CD14-positive monocyte (primary cell): Measurements from ENCODE around the gene KCNG2. TPM values are rescaled to one million over a fixed set of nuclear protein-coding genes. Genes with fewer than 3 reads are reported as not detected.

Source experiments
- DNase-seq, 3 donors: peaks; one replicate each; pipeline ENCODE4 v3.0.0-alpha.2; 2011 to 2022
- H2AFZ ChIP-seq: 2 replicates; pipeline ENCODE4 v1.6.0; 2012; ENCODE audit warnings: mild to moderate bottlenecking, low read depth, low read length, inconsistent platforms; ENCODE audit not compliant: insufficient read depth, poor library complexity, severe bottlenecking
- H3K27ac ChIP-seq, 2 donors: 1 replicate in 1 of 2; 2 replicates in 1 of 2; pipeline ENCODE4 v1.5.1; 2012 to 2013; ENCODE audit warnings: low read length in 2 of 2, control low read depth in 1 of 2, inconsistent platforms in 1 of 2, low read depth in 1 of 2, mild to moderate bottlenecking in 1 of 2
- H3K27me3 ChIP-seq, 2 donors: one replicate each; pipeline versions ENCODE4 v1.6.0 to v1.6.1; 2011 to 2013; ENCODE audit warnings: low read length in 2 of 2; ENCODE audit not compliant: control insufficient read depth in 2 of 2, insufficient read depth in 2 of 2
- H3K36me3 ChIP-seq, 2 donors: replicated peaks in 1 of 2; 1 replicate in 1 of 2; 2 replicates in 1 of 2; pipeline versions ENCODE4 v1.5.1 to v1.6.1; 2012 to 2013; ENCODE audit warnings: low read length in 2 of 2, control low read depth in 1 of 2, inconsistent platforms in 1 of 2, mild to moderate bottlenecking in 1 of 2; ENCODE audit not compliant: insufficient read depth in 2 of 2, control insufficient read depth in 1 of 2
- H3K4me1 ChIP-seq, 2 donors: 1 replicate in 1 of 2; 2 replicates in 1 of 2; pipeline versions ENCODE4 v1.5.1 to v1.6.1; 2012 to 2013; ENCODE audit warnings: low read length in 2 of 2, control low read depth in 1 of 2, inconsistent platforms in 1 of 2, mild to moderate bottlenecking in 1 of 2, moderate library complexity in 1 of 2; ENCODE audit not compliant: insufficient read depth in 2 of 2, control insufficient read depth in 1 of 2
- H3K4me2 ChIP-seq: replicated peaks from 2 replicates; pipeline ENCODE3; 2012; ENCODE audit warnings: low read length, moderate library complexity, mild to moderate bottlenecking; ENCODE audit not compliant: poor library complexity, severe bottlenecking; ENCODE audit errors: extremely low read depth
- H3K4me3 ChIP-seq, 3 experiments: fragments of 200-600 bp in 1 of 3; sonication (generic) in 1 of 3; replicated peaks in 1 of 3; 1 replicate in 2 of 3; 2 replicates in 1 of 3; pipeline ENCODE4 v1.5.1; 2011 to 2013; ENCODE audit warnings: low read length in 3 of 3, mild to moderate bottlenecking in 3 of 3, control low read depth in 2 of 3, low read depth in 2 of 3, inconsistent platforms in 1 of 3, moderate library complexity in 1 of 3
- H3K79me2 ChIP-seq: 2 replicates; pipeline ENCODE4 v1.6.0; 2012; ENCODE audit warnings: mild to moderate bottlenecking, control low read depth, inconsistent platforms, low read length, moderate library complexity; ENCODE audit not compliant: insufficient read depth
- H3K9ac ChIP-seq: 2 replicates; pipeline ENCODE4 v1.6.0; 2017; ENCODE audit warnings: low read length, mild to moderate bottlenecking; ENCODE audit not compliant: insufficient read depth, poor library complexity, severe bottlenecking
- H3K9me3 ChIP-seq, 2 donors: replicated peaks in 1 of 2; 1 replicate in 1 of 2; 2 replicates in 1 of 2; pipeline versions ENCODE4 v1.5.1 to v1.6.1; 2012 to 2013; ENCODE audit warnings: low read length in 2 of 2, control low read depth in 1 of 2; ENCODE audit not compliant: control insufficient read depth in 1 of 2, insufficient read depth in 1 of 2
- H4K20me1 ChIP-seq: 2 replicates; pipeline ENCODE4 v1.6.0; 2012; ENCODE audit warnings: mild to moderate bottlenecking, low read length, control low read depth, moderate library complexity; ENCODE audit not compliant: insufficient read depth
- H3K27ac Mint-ChIP-seq, 7 donors: one replicate each; pipeline ENCODE4 v1.8.0; 2020; ENCODE audit warnings: mild to moderate bottlenecking in 7 of 7, mixed read lengths in 7 of 7, moderate library complexity in 6 of 7, inconsistent platforms in 2 of 7
- H3K27me3 Mint-ChIP-seq, 3 donors: one replicate each; pipeline ENCODE4 v1.8.0; 2021 to 2022; ENCODE audit warnings: low read depth in 3 of 3, mild to moderate bottlenecking in 3 of 3, mixed read lengths in 3 of 3, moderate library complexity in 3 of 3, inconsistent platforms in 1 of 3
- H3K36me3 Mint-ChIP-seq, 2 donors: one replicate each; pipeline ENCODE4 v1.8.0; 2020; ENCODE audit warnings: mixed read lengths in 2 of 2, inconsistent platforms in 1 of 2, mild to moderate bottlenecking in 1 of 2
- H3K4me1 Mint-ChIP-seq: one replicate; pipeline ENCODE4 v1.8.0; 2020; ENCODE audit warnings: mild to moderate bottlenecking, mixed read lengths
- H3K4me3 Mint-ChIP-seq, 2 donors: one replicate each; pipeline ENCODE4 v1.8.0; 2020; ENCODE audit warnings: mild to moderate bottlenecking in 2 of 2, mixed read lengths in 2 of 2, moderate library complexity in 1 of 2
- H3K9me3 Mint-ChIP-seq, 7 donors: one replicate each; pipeline ENCODE4 v1.8.0; 2020 to 2022; ENCODE audit warnings: mixed read lengths in 7 of 7, mild to moderate bottlenecking in 6 of 7, moderate library complexity in 6 of 7, inconsistent platforms in 2 of 7
- WGBS: methylation state at CpG from one replicate; pipeline ENCODE4 v1.1.5; 2013; ENCODE audit warnings: missing lambda C conversion rate; ENCODE audit not compliant: insufficient coverage; 5-methylcytosine and 5-hydroxymethylcytosine counted together
- intact Hi-C, 2 donors: fragments of 100-400 bp; cut with micrococcal nuclease; formaldehyde crosslinking; loops; one replicate each; pipeline versions ENCODE4 v1.15.0 to v1.15.1; 2023
- polyA plus RNA-seq, 3 donors: library from polyadenylated mRNA; depleted of rRNA in 1 of 3; unstranded in 2 of 3; stranded (reverse) in 1 of 3; fragments of 300-500 nt in 2 of 3; fragments of >200 nt in 1 of 3; fragmentation: Illumina TruSeq in 2 of 3; gene quantifications; 1 replicate in 2 of 3; 2 replicates in 1 of 3; pipeline ENCODE4 v1.2.3, GENCODE V29; 2012 to 2021
- TF ChIP-seq, protein P1 (sequence below): fragments of 200-600 bp; IDR thresholded peaks from one replicate; pipeline ENCODE4 v1.8.0; 2022; ENCODE audit warnings: antibody characterized with exemption, mild to moderate bottlenecking

KCNG2 gene
- polyA plus RNA-seq, 3 donors: 0.04 TPM; not detected in 2

DNA sequence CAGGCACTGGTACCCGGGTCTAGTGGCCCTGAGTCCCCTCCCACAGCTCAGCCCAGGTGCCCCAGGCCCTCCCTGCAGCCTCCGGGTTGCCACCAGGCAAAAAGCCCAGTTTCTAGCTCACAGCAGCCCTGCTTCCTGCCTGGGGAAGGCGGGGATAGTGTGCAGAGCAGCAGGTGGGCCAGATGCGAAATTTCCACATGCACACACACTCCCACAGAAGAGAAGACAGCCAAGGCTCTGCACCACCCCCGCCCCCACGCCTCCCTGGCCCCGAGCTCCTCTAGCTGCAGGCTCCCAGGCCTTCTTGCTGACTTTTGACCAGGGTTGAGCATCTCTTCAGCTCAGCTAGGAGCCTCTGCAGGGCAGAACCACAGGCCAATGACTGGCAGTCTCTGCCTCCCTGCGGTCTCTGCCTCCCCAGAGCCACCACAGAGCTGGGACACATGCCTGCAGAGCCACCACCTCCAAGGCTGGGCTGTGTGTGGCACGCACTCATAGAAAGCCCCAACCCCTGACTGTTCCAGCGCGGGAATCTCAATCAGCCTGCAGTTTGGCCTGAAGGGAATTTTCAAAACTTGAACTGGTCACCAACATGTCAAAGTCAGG lies 146.5 kb downstream of the KCNG2 start:
- H3K9ac ChIP-seq: no peak overlapping the region
- peaks cover 99% of the 10 kb centered on the region for H3K79me2 ChIP-seq
- 64% methylated on average over 10 of the region's 11 CpGs for WGBS
- H3K9me3 ChIP-seq: peaks cover 6 to 7% of the 10 kb centered on the region in 2 donors
- peaks cover 100% of the 10 kb centered on the region for H4K20me1 ChIP-seq
- H3K27me3 ChIP-seq: no peaks in the 10 kb centered on the region
- H3K4me1 ChIP-seq: peaks cover 6 to 11% of the 10 kb centered on the region in 2 donors
- Mint-ChIP-seq H3K27ac (peak overlapping the region in 3 of 7 donors; percentile 35 to 66 (median 52)), H3K4me3 (no peak overlapping the region), H3K4me1 (peaks cover 24% of the 10 kb centered on the region), H3K9me3 (peaks cover 0 to 12% (median 9%) of the 10 kb centered on the region in 7 donors), H3K36me3 (peaks cover 75 to 91% of the 10 kb centered on the region in 2 donors), H3K27me3 (peaks cover 0 to 5% (median 0%) of the 10 kb centered on the region in 3 donors)
- intact Hi-C loops: loop anchor here (10.0 kb wide), 2 partner anchors 49 to 161 kb away; partner anchors contain the start of gene ADNP2 (in 1 of the 2)
- no peak for DNase-seq
- H3K36me3 ChIP-seq: peaks cover 61 to 97% of the 10 kb centered on the region in 2 donors
- TF ChIP-seq, protein P1, sequence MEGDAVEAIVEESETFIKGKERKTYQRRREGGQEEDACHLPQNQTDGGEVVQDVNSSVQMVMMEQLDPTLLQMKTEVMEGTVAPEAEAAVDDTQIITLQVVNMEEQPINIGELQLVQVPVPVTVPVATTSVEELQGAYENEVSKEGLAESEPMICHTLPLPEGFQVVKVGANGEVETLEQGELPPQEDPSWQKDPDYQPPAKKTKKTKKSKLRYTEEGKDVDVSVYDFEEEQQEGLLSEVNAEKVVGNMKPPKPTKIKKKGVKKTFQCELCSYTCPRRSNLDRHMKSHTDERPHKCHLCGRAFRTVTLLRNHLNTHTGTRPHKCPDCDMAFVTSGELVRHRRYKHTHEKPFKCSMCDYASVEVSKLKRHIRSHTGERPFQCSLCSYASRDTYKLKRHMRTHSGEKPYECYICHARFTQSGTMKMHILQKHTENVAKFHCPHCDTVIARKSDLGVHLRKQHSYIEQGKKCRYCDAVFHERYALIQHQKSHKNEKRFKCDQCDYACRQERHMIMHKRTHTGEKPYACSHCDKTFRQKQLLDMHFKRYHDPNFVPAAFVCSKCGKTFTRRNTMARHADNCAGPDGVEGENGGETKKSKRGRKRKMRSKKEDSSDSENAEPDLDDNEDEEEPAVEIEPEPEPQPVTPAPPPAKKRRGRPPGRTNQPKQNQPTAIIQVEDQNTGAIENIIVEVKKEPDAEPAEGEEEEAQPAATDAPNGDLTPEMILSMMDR: no peak
- H3K27ac ChIP-seq: no peak overlapping the region
- H3K4me3 ChIP-seq: no peak overlapping the region
- no peak overlapping the region for H3K4me2 ChIP-seq
- H2AFZ ChIP-seq: no peak overlapping the region

DNA sequence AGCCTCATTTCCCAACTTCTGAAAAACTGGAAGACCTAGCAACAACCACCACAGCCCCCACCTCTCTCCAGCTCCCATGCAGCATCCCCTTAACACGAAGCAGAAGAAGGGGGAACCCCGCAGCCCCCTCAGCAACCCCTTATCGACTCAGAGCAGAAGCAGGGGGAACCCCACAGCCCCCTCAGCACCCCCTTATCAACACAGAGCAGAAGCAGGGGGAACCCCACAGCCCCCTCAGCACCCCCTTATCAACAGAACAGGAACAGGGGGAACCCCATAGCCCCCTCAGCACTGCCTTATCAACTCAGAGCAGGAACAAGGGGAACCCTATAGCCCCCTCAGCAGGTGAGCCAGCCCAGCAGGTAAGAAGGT lies 147.0 kb downstream of the KCNG2 start:
- Mint-ChIP-seq H3K27ac (peak overlapping the region in 2 of 7 donors; percentile 4 to 66), H3K4me3 (no peak overlapping the region), H3K4me1 (peaks cover 29% of the 10 kb centered on the region), H3K36me3 (peaks cover 70 to 91% of the 10 kb centered on the region in 2 donors), H3K9me3 (peaks cover 0 to 12% (median 8%) of the 10 kb centered on the region in 7 donors), H3K27me3 (peaks cover 0 to 5% (median 0%) of the 10 kb centered on the region in 3 donors)
- Histone ChIP-seq H3K36me3 (peaks cover 56 to 92% of the 10 kb centered on the region in 2 donors), H3K79me2 (peaks cover 98% of the 10 kb centered on the region), H2AFZ (no peak overlapping the region), H3K4me2 (no peak overlapping the region), H3K4me3 (no peak overlapping the region), H3K9me3 (peaks cover 6 to 7% of the 10 kb centered on the region in 2 donors), H3K9ac (no peak overlapping the region), H3K4me1 (peaks cover 11 to 16% of the 10 kb centered on the region in 2 donors), H3K27me3 (no peaks in the 10 kb centered on the region), H4K20me1 (peaks cover 100% of the 10 kb centered on the region), H3K27ac (no peak overlapping the region)
- no CpG with 5 or more reads among the region's 3 CpGs for WGBS
- intact Hi-C loops: loop anchor here (5.0 to 10.0 kb wide), 4 partner anchors 32 to 257 kb away; partner anchors contain the start of gene ADNP2 (in 1 of the 2)
- no peak for DNase-seq
- TF ChIP-seq, protein P1: no peak
